NOMO-1 (cell line): ENCODE results near the gene SIL1.
A peak's percentile ranks its signal among the peaks of the same experiment; 100 is the strongest.
"Not testable (repeated sequence)": the region's sequence is repeated elsewhere in the genome, so short reads cannot be mapped to it uniquely, and the experiment has no call there.

Experiments used
- DNase-seq, 2 experiments: peaks; one replicate each; lab custom pipeline; 2025; ENCODE audit not compliant: unreplicated experiment in 2 of 2; lab: John Stamatoyannopoulos, UW

SIL1 gene

DNA sequence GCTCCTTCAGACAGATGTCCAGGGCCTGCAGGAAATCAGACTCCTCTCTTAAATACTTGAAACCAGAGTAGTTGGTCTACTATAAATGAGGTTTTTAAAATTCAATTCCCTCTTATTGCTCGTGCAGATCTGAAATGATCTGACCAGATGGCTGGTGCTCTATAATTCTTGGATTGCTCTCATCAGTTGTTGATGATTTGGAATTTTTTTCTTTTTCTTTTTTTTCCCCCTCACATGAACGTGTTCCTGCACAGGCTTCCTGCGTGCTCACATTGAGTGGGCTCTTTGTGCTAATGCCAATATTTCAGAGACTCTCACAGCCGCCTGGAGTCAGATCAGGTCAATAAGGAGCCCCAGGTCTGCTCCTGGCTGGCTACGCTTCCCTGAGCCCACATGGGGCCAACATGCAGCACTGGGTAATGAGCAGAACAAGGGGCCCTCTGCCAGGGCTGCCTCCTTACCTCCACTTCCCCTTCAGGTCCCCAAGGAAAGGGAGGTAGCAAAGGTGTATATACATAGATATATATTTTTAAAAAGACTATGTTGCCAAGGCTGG is 82.0 kb downstream of the SIL1 start:
- DNase-seq = no peak

DNA sequence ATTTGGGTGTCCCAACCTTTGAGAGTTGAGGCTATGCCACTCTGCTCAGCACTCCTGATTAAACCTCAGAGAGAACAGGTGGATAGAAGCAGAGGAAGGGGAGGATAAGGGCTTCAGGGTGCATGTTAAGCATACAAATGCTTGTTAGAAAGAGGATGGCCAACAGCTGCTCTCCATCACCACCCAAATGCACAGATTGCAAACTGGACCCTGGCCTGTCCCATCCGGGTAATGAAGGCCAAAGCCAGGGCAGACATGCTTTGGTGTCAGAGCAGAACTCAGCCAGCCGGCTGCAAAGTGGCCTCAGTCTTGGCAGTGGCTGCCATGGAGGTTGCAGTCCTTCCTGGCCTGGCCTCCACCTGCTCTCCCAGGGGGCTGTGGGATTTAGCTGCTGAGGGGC is 84.3 kb downstream of the SIL1 start:
- no peak for DNase-seq

DNA sequence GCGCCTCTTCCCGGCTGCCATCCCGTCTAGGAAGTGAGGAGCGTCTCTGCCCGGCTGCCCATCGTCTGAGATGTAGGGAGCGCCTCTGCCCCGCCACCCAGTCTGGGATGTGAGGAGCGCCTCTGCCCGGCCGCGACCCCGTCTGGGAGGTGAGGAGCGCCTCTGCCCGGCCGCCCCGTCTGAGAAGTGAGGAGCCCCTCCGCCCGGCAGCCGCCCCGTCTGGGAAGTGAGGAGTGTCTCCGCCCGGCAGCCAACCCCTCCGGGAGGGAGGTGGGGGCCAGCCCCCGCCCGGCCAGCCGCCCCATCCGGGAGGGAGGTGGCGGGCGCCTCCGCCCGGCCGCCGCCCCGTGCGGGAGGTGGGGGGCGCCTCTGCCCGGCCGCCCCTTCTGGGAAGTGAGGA is 85.8 kb downstream of the SIL1 start:
- not testable (repeated sequence) for DNase-seq

DNA sequence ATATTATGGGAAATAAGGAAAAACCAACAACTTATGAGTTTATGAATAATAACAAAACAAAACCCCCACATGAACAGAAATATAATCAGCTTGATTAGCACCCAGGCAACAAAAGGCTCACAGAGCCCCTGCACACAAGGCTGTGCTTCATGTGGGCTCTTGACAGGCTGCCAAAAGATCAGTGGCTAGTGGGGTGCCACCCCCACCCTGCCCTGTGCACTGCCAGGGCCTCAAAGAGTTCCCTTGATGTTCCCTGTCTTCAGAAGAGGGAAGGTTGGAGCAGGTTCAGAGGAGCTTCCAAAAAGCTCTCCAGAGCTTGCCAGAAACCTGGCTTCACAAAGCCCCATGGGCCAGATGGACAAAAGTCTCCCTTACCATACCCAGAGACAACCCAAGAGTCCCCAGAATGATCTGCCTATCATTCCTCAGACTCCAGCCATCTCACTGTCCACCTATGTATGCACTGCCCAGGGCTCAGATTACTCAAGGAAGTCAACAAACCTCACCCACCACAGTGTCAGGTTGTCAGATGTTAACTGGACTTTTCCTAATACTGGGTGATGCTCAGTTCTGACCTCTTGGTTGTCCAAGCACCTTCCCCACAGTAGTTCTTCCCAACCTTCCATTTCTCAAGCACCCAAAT is 87.5 kb downstream of the SIL1 start:
- no peak for DNase-seq

DNA sequence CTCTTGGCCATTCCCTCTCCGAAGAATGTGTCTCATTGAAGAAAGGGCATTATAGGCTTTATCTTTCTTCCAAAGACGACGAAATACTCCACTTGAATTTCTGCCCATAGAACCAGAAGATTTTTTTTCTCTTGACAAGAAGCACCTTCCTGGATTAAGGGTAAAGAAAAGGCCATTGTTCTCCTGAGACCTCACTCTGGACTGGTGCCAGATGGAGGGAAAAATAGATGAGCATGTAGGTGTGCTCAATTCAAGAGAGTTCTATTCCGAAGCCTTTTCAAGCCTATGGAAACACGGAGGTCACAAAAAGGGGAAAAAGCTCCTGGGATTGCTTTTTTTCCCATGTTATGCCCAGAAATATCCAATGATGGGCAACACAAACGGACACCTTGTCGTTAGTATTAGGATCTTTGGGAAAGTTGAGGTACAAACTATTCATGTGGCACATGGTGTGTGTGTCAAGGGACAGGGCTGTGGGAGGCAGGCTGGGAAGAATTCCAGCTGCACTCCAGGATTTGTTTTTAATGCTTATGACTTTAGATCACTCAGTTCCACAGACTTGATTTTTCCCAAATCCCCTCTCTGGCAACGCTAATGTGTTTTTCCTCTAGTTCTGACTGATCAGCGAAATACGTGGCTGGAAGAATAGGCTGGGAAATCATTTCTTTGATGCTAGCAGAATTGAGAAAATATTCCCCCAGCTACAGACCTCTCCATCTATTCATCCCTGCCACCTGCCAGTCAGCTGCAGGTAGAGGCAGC is 89.9 kb downstream of the SIL1 start:
- DNase-seq = no peak

DNA sequence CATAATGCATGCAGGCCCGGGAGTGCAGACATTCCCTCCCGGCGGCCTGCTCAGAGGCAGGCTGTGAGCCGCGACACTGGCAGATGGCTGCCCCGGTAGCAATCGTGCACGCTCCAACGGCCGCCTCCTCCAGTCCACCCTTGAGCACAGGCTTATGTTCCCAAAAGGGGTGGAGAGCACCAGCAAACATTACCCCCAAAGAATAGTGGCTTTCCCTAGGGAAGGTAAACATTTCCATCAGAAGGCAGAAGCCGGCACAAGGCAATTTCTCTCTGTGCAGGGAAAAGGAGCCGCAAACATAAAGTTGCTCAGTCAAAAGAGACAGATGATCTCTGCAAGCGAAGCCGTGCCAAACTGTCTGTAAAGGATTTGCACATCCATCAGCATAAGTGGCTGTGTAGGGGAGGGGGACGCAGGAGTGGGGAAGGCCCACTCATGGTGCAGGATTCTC is 92.5 kb downstream of the SIL1 start:
- no peak for DNase-seq

DNA sequence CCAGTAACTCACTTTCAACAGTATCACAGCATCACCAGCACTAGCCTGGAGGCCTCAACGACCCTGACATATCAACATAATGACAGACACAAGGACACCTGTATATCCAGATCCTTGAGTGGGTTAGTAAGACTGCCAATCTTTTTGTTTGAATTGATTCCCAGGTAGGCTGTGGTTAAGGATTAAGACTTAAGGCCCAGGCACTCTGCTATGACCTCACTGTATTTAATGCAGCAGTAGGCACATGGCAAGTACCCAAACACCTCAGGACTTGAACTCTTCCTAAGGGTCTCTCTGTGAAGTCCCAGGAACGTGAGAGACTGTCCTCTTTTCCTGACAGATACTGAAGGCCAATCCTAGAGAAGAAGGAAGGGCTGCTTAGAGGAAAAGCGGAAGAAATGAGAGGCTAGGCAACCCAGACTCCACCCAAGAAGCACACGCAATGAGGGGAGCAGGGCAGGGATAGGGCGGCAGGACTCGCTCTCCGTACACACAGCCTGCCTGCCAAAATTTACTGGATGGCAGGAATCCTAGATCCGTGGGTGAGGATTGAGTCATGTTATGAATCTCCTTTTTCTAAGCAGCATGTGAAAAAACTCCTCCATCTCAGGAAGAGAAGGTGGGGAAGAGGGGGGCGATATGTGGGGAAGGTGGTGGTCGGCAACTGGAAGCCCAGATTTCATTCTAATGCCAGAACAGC is 93.4 kb downstream of the SIL1 start:
- no peak for DNase-seq

DNA sequence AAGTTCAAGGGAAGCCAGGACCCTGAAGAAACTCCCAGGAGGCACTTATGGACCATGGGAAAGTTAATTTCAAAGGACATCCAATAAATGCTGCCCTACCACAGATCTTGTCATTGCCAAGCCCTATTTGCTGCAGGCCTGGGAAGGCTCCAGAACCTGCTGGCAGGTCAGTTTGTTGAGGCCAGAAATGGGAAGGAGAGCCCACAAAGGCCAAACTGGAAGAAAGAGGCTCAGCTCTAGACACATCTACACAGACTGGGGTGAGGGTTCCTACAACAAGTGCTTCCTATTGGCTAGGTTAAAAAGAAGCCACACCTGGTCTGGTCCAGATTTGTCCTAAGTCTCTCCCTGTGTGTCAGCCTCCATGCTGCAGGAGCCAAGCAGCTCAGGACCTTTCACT is 94.4 kb downstream of the SIL1 start:
- DNase-seq = no peak

DNA sequence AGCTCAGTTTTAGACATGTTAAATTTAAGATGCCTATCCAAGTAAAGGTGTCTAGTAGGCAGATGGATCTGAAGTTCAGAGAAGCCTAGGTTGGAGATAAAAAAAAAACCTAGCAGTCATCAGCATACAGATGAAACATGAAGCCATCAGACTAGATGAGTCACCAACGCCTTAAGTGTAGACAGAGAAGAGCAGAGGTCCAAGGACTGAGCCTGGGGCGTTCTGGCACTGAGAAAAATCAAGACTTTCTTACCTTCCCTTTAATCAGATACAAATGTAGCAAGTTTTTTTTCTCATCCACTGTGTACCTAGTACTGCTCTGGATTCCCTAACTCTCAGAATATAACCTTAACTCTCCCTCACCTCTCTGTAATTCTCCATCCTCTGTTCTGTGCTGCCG is 97.3 kb downstream of the SIL1 start:
- no peak for DNase-seq

DNA sequence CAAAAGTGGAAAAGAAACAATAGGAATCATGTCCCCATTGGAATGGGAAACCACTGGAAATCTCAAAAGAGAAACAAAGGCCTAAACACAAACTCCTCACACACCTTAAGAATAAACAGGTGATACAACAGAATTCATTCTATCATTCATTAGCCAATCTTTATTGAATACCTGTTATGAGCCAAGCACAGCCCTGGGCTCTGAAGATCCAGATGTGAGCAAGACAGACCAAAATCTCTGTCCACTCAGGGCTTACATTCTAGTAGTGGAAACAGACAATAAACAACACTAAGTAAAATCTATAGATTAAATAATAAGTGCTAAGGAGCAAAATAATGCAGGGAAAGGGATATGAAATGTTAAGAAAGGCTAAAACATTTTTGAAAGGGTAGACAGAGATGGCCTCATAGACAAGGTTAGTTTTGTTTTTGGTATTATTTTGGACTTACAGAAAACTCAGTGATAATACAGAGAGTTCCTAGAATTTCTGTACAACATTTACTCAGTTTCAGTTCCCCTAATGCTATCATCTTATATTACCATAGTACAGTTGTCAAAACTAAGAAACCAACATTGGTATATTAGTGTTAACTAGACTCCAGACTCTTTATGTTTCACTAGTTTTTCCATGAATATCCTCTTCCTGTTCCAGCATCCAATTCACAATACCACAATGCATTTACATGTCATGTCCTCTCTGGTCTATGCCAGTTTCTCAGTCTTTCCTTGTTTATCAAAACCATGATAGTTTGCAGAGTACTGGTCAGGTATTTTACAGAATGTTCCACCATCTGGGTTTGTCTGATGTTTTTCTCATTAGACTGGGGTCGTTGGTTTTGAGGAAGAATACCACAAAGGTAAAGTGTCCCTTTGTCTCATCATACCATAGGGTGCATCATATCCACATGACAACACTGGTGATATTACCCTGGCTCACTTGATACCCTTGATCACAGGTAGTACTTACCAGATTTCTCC is 103.7 kb downstream of the SIL1 start:
- DNase-seq = peak in 1 of 2 experiments; percentile 60

DNA sequence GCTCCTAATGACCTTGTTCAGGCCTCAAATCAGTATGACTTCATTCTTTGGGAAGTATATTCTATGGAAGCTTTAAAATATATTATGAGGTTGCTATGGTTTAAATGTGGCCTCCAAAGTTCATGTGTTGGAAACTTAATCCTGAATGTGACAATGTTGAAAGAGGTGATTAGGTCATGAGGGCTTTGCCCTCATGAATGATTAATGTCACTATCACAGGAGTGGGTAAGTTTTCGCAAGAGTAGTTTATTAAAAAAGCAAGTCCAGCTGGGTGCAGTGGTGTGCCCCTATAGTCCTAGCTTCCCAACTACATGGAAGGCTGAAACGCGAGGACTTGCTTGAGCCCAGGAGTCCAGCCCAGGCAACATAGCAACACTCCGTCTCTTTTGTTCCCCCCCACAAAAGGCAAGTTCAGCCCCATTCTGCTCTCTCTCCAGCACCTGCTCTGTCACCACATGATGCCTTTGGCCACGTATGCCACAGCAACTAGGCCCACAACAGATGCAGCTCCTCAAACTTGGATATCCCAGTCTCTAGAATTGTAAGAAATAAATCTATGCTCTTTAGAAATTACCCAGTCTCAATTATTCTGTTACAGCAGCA is 105.3 kb downstream of the SIL1 start:
- DNase-seq = no peak

DNA sequence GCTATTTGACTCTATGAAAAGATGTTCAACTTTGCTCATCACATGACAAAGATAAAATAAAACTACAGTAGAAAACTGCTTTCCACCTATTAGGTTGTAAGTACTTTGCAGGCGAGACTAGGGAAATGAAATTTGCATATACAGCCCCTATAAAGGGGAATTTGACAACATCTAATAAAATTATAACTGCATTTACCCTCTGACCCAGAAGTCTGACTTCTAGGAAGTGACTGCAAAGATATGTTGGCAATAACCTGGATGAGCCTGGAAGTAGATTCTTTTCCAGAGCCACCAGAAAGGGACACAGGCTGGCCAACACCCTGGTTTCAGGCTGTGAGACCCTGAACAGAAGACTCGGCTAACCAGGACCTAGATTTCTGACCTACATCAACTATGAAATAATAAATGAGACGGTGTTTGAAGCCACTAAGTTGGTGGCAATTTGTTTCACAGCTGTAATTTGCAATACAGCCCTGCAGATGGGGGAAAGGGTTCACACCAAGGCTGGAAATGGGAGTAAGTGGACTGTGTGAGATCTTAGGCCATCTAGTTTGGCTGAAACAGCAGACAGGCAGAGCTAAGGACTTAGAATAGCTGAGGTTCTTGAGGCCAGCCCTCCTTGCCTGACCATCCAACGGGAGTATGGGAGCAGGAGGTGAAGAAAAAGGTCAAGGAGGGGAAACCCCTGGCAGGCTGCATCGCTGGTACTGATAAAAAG is 106.6 kb downstream of the SIL1 start:
- DNase-seq = no peak

DNA sequence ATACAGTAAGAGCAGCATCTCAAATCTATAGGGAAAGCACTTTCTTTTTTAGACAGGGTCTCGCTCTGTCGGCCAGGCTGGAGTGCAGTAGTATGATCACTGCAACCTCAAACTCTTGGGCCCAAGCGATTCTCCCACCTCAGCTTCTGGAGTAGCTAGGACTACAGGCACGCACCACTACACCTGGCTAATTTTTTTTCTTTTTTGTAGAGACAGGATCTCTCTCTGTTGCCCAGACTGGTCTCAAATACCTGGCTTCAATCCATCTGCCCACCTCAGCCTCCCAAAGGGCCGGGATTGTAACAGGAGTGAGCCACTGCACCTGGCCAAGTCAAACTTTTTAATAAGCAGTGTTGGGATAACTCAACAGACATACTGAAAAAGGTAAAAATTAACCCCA is 107.6 kb downstream of the SIL1 start:
- no peak for DNase-seq

DNA sequence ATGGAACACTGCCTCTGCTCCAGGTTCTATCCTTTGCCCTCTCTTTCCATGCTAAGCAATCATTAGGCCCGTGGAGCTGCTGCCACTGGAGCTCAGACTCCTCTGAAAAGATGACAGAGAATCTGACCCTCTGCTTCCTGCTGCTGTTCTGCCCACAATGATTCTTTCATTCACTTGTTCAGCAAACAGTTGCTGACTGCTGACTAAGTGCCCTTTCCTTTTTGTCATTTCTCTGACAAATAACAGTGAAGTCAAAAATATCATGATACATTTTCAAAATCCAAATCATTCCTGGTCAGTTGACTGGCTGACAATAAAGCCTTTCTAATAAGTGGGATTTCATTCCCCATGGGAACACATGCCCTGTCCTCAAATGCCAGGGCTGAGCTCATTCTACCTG is 110.1 kb downstream of the SIL1 start:
- no peak for DNase-seq

DNA sequence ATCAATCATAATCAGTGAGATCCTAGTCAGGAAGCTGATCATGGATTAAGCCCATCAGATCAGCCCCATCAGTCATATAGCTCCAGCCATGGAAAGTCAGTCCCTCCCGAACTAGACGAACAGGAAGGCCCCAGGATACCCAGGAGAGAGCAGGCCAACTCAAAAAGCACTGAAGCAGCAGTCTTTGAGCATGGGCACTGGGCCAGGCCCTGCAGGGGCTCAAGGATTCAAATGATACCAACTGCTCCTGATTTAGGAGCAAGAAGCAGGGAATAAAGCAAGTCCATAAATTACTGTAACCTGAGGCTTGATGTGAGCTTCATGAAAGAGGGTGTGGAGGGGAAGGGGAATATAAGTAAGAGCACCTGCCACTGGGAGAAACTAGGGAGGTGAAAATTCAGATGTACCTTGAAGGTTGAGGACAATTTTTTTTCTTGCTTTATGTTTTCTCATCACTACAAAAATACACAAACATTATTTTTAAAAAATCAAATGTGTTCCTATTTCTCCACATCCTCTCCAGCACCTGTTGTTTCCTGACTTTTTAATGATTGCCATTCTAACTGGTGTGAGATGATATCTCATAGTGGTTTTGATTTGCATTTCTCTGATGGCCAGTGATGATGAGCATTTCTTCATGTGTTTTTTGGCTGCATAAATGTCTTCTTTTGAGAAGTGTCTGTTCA is 115.2 kb downstream of the SIL1 start:
- DNase-seq = no peak

DNA sequence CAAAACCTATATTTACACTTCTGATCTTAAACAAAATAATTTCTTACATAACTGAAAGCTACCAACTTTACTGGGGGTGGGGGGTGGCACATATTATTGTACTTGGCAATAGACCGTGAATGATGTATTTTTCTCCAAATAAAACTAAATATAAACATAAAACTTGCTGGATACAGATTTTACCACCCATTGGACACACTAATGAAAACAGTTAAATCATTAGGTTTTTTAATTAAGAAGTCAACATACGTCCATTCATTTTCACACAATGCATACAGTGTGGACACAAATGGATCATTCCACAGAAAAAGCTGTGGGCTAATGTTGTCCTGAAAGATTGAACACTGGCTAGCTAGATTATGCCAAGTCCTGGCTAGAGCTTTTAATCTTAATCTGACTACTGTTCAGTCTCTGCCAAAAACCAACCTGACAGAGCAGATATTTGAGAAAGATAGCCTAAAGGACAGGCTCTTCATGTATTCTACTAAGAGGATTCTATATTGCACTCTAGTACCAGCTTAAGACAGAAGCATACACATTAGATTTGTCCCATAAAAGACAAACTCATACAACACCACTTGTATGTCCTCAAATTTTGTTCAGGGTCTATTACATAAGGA is 118.1 kb downstream of the SIL1 start:
- DNase-seq = no peak

DNA sequence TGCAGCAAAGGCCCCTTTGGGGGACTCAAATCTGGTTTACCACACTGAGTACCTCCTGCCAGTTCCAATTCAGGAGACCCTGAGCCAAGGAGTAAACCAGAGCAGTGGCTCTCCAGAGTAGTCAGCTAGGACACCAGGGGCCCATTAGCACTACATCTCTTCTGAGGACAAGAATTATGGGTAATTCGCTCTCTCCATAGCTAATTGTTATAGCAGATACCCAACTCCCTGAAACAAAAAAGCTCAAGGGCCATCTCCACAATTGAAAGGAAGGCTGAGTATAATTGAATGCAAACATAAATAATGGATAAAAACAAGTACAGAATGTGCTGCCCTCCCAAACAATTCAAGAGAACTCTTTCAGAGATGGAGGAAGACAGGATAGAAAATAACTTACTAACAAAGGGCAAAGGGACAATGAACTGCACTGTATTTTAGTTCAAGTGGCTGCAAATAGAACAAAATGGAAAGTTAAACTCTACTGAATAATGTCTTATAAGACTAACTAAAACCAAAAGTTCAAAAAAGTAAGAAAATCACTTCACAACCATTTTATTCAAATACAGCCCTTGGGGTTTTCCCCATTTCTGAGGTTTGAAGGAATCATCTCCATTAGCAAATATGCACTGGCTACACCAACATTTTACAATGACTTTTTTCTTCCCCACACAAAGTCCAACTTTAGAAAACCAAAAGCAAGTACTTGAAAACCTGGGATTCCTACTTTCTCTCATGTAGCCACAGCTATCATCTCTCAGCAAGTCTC is 118.8 kb downstream of the SIL1 start:
- no peak for DNase-seq

DNA sequence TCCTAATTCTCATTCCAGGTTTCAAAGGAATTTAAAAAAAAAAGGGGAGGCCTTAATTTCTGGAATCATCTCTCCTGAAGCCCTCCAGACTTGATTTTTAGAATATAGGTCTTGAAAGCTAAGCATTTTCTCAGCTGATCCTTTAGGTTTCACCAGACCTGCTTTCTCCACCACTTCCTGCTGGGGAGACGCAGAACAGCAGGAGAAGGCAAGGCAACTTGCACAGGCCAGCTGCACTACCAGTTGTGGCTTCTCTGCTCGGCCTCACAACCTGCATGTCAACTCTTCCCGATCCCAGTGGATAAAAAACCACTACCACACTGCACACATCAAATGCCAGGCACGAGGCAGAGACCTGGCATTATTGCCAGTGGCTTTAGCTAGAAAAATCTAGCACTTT is 119.8 kb downstream of the SIL1 start:
- DNase-seq = no peak
